ENCODE measurements around the gene PTDSS2.

Gene PTDSS2

DNA sequence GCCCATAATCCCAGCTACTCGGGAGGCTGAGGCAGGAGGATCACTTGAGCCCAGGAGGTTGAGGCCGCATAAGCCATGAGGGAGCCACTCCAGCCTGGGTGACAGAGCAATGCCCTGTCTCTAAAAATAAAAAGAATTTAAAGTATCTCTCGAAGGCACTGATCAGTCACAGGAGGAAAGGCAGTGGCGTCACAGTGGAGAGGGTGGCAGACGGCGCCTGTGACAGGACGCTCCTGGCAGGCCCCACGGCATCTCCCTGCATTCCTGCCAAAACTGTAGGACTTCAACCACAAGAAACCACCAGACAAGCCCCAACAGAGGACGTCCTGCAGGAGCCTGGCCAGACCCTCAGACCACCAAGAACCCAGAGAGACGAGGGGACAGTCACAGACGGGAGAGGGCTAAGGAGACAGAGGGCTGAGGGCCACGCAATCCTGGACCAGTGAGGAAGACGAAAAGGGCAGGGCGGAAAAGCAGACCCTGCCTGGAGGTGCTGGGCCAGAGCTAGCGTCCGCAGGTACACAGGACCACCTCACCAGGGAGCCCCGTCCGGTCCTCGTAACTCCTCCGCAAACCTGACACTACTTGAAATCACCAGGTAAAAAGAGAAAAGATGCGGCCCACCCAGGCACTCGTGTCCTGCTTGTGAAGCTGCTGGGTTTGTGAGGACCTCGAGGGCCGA, 51.1 kb downstream of the PTDSS2 start:
- no peak overlapping the region for H3K4me3 ChIP-seq (replicated peaks in 1 of 2; ENCODE audit: low read depth in 2 of 2, low read length in 2 of 2)
- no peak for DNase-seq (ENCODE audit: low read depth in 2 of 2)
- TF ChIP-seq, protein P1, sequence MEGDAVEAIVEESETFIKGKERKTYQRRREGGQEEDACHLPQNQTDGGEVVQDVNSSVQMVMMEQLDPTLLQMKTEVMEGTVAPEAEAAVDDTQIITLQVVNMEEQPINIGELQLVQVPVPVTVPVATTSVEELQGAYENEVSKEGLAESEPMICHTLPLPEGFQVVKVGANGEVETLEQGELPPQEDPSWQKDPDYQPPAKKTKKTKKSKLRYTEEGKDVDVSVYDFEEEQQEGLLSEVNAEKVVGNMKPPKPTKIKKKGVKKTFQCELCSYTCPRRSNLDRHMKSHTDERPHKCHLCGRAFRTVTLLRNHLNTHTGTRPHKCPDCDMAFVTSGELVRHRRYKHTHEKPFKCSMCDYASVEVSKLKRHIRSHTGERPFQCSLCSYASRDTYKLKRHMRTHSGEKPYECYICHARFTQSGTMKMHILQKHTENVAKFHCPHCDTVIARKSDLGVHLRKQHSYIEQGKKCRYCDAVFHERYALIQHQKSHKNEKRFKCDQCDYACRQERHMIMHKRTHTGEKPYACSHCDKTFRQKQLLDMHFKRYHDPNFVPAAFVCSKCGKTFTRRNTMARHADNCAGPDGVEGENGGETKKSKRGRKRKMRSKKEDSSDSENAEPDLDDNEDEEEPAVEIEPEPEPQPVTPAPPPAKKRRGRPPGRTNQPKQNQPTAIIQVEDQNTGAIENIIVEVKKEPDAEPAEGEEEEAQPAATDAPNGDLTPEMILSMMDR (IDR thresholded peaks at IDR 0.05; ENCODE audit: low read depth, low read length): no peak

DNA sequence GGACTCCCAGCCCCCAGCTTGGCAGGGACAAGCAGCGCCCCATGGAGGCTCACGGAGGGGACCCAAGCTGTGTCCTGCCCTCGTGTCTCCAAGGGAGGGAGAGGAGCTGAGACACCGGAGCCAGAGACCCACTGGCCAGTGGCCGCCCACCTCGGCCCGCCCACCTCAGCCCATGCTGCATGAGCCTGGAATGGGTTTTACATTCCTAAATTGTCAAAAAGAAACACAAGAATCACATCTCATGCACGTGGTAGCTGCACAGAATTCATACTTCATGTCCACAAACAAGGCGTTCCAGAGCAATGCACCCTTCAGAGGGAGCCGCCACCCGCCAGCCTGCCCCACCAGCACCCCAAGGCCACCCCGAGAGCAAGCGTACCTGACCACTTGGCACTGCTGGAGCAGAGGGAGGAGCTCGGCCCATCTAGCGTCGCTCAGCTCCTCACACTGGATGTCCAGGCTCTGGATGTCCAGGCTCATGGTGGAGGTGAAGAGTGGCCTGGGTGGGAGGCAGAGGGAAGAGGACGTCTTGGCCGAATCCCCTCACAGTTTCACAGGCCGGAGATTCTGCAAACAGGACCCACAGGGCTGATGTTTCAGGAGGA, 51.7 kb downstream of the PTDSS2 start:
- TF ChIP-seq, protein P1 (IDR thresholded peaks at IDR 0.05; ENCODE audit: low read depth, low read length): no peak
- no peak for DNase-seq (ENCODE audit: low read depth in 2 of 2)

DNA sequence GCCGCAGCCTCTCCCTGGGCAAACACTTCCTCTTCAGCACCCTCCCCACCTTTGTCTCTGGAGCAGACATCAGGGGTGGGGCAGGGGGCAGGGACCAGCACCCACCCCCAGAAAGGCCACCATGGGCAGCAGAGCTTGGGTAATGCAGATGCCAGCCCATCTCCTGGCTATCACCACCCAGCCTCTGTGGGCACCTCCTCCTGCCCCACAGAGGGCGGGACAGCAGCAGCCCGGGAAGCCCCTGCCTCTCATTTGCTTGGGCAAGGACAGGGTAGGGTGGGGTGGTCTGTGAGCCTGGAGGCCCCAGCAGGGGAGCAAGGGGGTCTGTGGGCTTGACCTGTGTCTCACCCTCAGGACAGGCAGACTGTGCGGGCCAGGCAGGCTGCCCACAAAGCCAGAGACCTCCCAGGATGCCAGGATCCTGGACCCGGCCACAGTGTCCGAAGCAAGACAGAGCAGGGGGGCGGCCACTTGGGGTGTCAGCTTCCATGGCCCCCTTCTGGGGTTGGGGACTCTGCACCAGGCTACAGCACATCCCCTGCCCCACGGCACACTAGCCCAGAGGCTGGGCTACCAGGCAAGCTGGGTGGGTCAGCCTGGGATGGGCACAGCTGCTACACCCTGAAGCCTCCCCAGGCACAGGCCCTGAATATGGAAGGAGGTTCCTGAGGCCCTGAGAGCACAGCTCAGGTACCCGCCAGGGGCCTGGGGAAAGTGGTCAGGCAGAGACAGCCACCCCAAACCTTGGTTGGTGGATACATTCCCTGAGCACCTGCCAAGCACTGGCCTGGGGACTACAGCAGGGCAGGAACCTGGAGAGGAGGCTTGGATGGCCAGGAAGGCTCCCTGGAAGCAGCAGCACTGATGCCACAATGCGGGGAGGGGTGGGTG, 52.5 kb downstream of the PTDSS2 start:
- H3K4me3 ChIP-seq (replicated peaks in 1 of 2; ENCODE audit: low read depth in 2 of 2, low read length in 2 of 2): peak overlapping the region; percentile 16 to 70
- TF ChIP-seq, protein P1 (IDR thresholded peaks at IDR 0.05; ENCODE audit: low read depth, low read length): no peak
- DNase-seq (ENCODE audit: low read depth in 2 of 2): no peak

More for the DNA sequence above, 51.7 kb downstream of the PTDSS2 start:
- H3K4me3 ChIP-seq (replicated peaks in 1 of 2; ENCODE audit: low read depth in 2 of 2, low read length in 2 of 2): no peak overlapping the region

DNA sequence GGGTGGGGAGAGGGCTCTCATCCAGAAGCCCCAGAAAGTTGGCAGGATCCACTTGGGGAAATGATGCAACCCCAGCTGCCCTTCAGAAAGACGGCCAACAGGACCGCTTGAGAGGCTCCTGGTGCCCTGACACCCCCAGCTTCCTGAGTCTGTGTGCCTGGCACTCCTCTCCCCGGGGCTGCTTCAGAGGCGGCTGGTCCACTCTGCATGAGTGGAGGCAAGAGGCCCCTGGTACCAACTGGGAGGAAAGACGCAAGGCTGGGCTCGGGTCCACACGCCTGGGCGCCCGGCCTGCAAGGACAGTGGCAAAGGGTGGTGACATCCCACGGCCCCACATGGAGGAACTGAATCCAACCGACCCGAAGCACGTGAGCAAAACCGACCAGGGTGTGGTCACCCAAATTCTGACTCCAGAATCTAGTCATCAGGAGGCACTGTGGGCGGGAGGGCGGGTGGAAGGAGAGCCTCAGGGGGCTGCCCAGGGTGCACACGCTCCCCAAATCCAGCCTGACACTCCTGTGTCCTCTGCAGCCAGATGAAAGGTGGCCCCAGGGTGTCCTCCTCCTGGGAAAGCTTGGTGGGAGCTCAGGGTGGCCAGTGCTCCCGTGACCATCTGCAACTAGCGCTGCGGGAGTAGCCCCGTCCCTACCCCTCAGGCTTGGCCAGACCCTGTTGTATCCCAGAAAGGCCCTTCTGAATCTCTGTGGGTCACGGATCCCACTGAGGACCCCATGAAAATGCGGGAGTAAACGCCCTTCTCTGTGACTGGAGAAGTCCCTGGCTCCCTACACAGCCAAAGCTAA, 53.3 kb downstream of the PTDSS2 start:
- peak; percentile 56 to 86 for DNase-seq (ENCODE audit: low read depth in 2 of 2)
- peak overlapping the region; percentile 61 to 70 for H3K4me3 ChIP-seq (replicated peaks in 1 of 2; ENCODE audit: low read depth in 2 of 2, low read length in 2 of 2)
- TF ChIP-seq, protein P1 (IDR thresholded peaks at IDR 0.05; ENCODE audit: low read depth, low read length): no peak

DNA sequence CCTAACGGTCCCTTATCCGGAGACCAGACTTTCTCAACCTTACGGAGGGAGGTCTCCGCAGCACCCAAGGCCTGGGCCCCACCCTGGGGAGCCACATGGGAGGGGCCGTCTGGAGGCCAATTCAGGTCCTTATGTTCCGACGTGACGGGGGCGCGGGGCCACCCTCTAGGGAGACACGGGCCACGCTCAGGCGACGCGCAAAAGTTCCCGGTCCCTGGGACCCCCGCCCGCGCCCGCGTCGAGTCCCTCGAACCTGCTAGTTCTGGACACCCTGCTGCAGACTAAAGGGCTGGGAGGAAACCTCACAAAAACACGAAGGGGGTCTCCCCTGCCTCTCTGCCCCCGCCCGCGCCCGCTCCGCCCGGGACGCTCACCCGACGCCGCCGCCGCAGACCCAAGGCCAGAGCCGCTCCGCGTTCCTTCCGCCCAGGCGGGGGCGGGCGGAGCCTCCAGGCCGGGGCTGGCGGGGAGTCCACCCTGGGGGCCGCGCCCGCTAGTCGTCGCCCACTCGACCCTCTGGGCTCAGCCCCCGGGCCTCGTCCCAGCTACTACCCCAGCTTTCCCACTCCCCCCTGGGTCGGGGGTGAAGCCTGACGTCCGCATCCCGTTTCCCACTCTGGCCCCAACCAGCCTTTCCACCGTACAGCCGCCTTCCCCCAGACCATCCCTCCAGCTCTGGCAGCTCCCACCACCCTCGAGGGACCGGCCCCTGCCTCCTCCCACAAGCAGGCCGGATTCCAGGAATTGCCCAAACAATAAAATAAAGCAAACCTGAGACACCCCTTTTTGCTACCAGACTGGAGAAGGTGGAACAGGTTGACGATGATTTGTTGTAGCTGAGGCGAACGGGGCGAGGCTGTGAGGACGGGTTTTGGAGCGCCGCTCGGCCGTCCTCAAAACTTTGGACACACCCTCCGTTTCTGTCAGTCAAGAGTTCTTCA, 54.2 kb downstream of the PTDSS2 start:
- TF ChIP-seq, protein P1 (IDR thresholded peaks at IDR 0.05; ENCODE audit: low read depth, low read length): no peak
- H3K4me3 ChIP-seq (replicated peaks in 1 of 2; ENCODE audit: low read depth in 2 of 2, low read length in 2 of 2): peak overlapping the region; percentile 61 to 70
- DNase-seq (ENCODE audit: low read depth in 2 of 2): peak; percentile 68 to 81

Data from cardiac fibroblast (primary cell).